GM21515 (cell line): ENCODE measurements around the gene PGD.
"Not testable (repeated sequence)": the region's sequence is repeated elsewhere in the genome, so short reads cannot be mapped to it uniquely, and the experiment has no call there.

ENCODE experiments used
- ATAC-seq: cut with Tn5 transposase; IDR thresholded peaks from one replicate; pipeline ENCODE4 v1.9.1; 2021; ENCODE audit not compliant: unreplicated experiment

PGD gene

GRCh38 chr1:10398734-10399443 is at the start of gene PGD:
Gene PGD, plus strand, starts transcription at chr1:10399064. Its CDS starts 54 bp downstream, at chr1:10399118.
- ATAC-seq = peak; percentile 95

- no peak for ATAC-seq
Observed at GRCh38 chr1:10353282-10353681, 45.6 kb upstream of the PGD start.

GRCh38 chr1:10353693-10354092 is 45.2 kb upstream of the PGD start:
- no peak for ATAC-seq

- ATAC-seq = no peak
Observed at GRCh38 chr1:10360045-10360444, 38.8 kb upstream of the PGD start.

GRCh38 chr1:10361515-10361914 is 37.3 kb upstream of the PGD start:
- no peak for ATAC-seq

- no peak for ATAC-seq
Observed at GRCh38 chr1:10368194-10368593, 30.7 kb upstream of the PGD start.

- no peak for ATAC-seq
Observed at GRCh38 chr1:10374442-10374860, 24.4 kb upstream of the PGD start.

GRCh38 chr1:10377365-10378029 is 21.4 kb upstream of the PGD start:
- not testable (repeated sequence) for ATAC-seq

- ATAC-seq = no peak
Observed at GRCh38 chr1:10378081-10378841, 20.6 kb upstream of the PGD start.

GRCh38 chr1:10379101-10379620 is 19.7 kb upstream of the PGD start:
- no peak for ATAC-seq

GRCh38 chr1:10379676-10380075 is 19.2 kb upstream of the PGD start:
- no peak for ATAC-seq

- no peak for ATAC-seq
Observed at GRCh38 chr1:10380594-10381275, 18.1 kb upstream of the PGD start.

- ATAC-seq = no peak
Observed at GRCh38 chr1:10383630-10384029, 15.2 kb upstream of the PGD start.

- no peak for ATAC-seq
Observed at GRCh38 chr1:10384219-10384618, 14.6 kb upstream of the PGD start.

- no peak for ATAC-seq
Observed at GRCh38 chr1:10386761-10387676, 11.8 kb upstream of the PGD start.

- ATAC-seq = no peak
Observed at GRCh38 chr1:10387677-10388386, 11.0 kb upstream of the PGD start.

- no peak for ATAC-seq
Observed at GRCh38 chr1:10388387-10388715, 10.5 kb upstream of the PGD start.

GRCh38 chr1:10389271-10389973 is 9.4 kb upstream of the PGD start:
- no peak for ATAC-seq

- ATAC-seq = no peak
Observed at GRCh38 chr1:10396870-10397269, 2.0 kb upstream of the PGD start.
